Activated gamma-delta T cell treated with Interleukin-2 at 50 U/mL for 16 hours (primary cell): ENCODE measurements around the gene PRXL2A.

ENCODE experiments used
- DNase-seq: peaks from one replicate; pipeline ENCODE4 v3.0.0-alpha.2; 2020

PRXL2A gene

DNA sequence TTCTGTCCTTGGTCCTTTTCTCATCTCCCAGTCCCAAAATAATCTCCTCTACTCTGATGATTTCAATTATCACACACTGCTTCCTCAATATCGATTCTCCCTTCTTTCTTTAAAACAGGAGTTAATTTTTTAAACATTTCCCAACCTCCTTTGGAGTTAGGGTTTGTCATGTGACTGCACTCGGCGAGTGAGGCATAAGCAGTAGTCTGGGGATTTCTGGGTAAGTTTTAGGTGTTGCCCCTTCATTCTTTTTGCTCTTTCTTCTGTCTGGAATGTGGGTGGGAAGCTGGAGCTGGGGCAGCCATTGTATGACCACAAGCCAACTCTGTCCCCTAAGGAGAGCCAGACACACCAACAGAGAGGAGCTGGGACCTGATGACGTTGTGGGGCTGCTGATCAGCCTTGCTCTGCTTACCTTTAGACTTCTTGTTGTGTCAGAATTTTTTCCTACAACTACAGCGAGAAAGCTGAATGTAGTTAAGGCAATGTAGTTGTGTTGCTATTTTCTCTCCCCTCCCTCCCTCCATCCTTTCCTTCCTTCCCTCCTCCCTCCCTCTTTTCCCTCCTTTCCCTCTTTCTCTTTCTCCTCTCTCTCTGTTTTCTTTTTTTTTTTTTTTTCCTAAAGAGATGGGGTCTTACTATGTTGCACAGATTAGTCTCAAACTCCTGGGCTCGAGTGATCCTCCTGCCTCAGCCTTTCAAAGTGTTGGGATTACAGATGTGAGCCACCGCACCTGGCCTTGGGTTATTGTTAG, 39.3 kb downstream of the PRXL2A start:
- no peak for DNase-seq

DNA sequence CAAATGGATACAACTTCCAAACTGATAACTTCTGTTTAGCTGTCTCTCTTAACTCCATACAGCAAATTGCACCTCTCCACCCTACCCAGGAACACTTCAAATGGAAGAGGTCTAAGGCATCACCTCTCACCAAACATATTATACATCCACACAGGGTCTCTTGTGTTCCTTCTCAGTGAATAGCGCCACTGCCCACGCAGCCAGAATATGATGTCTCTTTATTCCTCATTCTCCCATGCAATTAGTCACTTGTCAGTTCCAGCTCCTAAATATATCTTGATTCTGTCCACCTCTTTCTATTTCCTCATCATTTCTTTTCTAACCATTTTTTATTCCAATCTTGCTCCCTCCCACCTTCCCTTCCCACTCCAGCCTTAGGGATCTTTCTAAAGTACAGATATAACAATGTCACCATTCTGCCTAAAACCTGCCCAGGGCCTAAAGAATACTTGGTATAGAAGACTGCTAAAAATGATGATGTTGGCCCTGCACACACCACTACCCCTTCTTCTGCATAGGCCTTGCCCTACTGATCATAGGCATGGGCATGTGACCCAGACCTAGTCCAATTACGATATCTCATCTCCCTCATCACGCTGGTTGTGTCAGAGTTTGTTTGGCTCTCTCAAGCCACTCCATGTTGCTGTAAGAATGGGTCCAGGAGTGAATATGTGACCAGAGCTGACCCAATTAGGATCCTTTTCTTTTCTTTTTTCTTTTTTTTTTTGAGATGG, 40.0 kb downstream of the PRXL2A start:
- no peak for DNase-seq

DNA sequence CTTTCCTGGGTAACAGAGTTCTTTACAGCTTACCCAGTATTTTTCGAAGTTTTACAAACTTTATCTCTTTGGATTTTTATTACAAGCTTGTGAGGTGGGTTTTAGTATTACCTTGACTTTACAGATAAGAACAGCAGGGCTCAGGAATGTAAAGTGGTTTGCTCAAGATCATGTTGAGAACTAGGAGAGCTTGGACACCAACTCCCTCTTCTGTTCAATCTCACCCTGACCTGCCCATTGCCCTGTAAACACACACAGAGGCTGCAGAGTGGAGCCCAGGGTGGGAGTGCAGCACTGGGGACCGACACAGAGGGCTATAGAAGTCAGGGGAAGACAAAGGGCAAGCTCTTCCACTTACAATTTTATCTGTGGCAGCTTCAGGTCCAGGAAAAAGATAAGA, 41.2 kb downstream of the PRXL2A start:
- no peak for DNase-seq

DNA sequence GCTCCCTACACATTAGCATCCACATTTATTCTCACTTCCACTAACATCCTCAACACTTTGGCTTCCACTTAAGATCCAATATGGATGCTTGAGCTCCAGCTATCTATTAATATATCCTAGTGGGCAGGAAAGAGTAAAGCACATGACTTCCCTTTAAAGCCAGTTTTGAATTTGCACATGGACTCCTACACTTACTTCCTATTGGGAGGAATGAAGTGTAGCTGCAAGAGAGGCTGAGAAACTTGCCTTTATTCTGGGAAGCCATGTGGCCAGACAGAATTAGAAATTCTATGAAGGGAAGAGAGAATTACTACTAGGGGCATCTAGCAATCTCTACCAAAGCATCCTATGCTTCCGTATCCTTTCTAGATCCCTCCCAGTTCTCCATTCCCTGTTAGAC, 42.8 kb downstream of the PRXL2A start:
- DNase-seq, result no peak

DNA sequence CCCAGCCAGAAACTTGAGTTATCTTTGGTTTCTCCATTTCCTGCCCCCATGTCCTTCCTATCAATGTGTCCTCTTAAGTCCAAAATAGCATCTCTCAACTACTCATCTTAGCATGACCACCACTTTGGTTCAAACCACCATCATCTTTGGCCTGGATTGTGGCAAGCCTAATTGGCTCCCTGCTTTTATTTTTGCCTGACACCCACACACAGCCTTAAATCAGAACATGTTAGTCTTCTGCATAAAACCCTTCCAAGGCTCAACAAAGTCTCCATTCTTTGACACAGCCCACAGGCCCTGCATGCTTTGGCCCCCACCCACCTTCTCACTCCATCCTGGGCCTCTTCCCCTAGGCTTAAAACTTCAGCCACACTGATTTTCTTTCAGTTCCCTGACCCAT, 43.7 kb downstream of the PRXL2A start:
- DNase-seq, result no peak

DNA sequence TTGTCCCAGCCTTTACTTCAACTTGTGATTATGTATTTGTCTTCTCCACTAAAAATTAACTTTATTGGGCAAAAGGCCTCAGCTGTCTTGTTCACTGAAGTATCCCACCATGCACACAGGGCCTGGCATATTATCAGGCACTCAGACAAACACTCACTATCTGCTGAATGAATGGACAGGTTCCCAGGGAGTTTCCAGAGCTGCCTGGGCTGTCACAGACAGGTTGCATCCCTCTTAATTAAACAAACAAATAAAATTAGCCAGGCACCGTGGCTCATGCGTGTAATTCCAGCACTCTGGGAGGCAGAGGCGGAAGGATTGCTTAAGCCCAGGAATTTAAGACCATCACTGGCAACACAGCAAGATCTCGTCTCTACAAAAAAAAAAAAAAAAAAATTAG, 44.3 kb downstream of the PRXL2A start:
- no peak for DNase-seq

DNA sequence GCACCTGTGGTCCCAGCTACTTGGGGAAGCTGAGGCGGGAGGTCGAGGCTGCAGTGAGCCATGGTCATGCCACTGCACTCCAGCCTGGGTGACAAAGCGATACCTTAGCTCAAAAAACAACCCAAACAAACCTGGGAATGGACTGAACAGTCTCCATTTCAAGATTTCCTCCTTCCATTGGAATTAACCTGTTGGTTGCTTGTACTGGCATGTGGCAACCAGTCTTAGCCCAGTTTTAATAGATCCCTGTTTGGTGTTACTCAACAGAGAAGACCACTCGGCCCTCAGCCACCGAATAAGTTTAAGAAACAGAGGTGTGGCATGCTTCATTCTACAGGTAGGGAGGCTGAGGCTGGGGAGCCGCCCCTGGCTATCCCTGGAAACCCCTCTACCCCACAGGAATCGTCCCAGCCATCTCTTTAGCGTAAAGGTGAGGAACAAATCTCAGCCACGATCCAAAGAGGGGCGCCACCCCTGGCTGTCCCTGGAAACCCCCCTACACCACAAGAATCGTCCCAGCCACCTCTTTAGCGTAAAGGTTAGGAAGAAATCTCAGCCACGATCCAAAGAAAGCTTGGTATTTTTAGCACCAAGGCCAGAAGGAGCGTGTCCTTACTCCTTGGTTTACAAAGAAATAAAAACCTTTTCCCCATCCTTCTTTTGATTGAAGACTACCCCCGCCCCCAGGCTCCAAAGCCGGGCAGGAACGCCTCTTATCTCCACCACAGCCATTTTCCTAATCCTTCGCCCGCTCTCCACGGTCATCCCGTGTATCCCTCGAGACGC, 44.9 kb downstream of the PRXL2A start:
- no peak for DNase-seq

DNA sequence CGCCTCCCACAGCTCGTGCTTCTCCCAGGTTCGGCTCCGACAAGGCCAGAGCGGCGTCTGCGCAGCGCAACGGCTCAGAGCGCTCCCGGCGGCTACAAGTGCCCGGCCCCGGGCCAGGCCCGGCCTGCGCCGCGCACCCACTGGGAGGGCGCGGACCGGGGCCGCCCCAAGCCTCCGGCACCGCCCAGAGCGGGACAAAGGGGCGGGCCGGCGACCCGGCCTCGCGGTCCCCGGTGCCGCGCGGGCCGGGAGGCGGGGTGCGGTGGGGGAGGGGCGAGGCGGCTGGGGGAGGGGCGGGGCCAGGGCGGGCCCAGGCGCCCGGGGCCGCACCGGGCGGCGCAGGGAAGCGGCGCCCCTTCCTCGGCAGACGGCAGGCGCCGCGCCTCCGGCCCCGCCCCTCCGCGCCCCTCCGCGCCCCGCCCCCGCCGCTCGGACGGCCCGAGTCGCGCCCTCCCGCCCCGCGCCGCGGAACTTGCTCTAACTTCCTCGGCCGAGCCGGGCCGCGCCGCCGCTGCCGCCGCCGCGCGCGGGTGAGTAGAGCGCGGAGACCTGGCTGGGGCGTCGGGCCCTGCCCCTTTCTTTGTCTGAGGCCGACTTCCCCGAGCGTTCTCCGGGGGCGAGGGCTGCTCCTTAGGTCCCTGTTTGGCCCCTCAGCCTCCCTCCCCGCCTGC, 45.6 kb downstream of the PRXL2A start, which contains the start of gene TSPAN14:
Gene TSPAN14, plus strand, starts transcription at position 469 of the 671 bp plus-strand sequence. CDS start 34,924 bp downstream, outside the sequence.
- DNase-seq, result peak; percentile 67

DNA sequence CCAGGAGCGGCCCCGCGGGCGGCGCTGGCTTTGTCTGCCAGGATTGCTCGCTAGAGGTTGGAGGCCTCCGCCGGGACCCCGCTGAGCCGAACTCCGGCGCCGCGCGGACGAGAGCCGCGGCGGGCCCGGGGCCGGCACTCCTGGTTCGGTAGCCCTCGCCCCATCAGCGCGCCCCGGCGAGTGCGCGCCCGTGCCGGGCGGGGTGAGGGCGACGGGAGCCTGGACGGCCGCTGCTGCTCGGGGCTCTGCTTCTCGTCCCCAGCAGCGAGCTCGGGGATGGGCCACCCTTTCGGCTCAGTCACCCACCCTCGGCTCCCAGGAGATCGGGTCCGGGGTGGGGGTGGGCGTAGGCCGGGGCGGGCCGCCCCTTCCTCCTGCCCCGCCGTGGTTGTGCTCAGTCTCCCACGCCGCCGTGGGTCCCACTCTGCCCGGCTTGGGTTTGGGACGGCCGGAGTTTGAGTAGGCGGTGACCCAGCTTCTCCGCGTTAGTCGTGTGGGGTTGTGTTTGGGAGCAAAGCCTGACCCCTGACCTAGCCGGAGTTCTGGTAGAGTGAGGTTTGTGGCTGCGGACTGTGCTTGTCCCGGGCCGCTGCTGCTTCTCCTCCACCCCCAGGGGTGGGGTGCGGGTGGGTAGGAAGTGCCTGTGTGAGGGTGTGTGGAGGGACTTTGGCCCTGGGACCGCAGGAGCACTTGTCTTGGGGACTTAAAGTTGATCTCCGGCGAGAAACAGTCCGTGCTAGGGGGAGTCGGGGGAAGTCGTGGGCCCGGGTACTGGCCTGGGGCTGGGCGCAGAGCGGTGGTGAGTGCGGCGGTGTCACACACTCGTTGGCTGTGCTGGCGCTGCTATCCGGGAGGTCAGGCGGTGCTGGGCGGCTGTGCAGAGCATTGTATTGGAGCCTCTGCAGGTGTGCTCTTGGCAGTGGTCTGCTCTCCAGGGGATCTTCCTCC, 46.4 kb downstream of the PRXL2A start:
- peak; percentile 38 for DNase-seq

DNA sequence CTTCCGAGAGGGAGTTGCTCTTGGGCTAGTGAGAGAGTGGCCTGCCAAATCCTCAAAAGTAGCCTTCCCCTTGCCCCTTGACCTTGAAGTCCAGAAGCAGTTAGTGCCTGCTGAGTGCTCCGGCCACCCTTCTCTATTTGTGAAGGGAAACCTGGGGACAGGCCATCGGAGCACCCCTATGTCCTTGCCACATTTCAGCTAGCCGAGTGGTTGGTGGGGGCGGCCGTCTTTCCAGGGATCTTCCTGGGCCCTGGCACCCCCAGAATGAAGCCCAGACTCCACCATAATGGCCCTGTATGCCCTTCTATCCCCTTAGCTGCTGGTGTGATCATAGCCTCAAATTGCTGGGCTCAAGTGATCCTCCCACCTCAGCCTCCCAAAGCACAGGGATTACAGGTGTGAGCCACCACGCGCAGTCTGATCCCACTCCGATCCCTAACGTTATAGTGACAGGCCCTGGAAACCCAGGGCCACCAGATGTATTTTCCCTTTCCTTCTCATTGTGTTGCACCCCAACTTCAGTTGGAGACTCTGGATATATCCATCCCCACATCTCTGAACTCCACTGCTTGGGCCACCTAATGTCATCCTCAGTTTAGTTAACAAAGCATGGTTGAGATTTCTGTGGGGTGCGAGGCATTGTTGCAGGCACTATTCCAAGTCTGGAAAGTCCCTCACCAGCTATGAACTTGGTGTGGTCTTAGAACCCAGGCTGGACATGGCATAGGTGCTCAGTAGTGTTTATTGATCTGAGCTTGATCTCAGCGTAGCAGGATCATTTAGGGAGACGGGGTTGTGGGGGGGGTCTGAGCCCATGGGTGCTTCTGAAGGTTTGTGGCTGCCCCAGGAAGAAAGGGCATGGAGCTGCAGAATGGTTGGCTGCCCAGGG, 47.4 kb downstream of the PRXL2A start:
- DNase-seq, result no peak

DNA sequence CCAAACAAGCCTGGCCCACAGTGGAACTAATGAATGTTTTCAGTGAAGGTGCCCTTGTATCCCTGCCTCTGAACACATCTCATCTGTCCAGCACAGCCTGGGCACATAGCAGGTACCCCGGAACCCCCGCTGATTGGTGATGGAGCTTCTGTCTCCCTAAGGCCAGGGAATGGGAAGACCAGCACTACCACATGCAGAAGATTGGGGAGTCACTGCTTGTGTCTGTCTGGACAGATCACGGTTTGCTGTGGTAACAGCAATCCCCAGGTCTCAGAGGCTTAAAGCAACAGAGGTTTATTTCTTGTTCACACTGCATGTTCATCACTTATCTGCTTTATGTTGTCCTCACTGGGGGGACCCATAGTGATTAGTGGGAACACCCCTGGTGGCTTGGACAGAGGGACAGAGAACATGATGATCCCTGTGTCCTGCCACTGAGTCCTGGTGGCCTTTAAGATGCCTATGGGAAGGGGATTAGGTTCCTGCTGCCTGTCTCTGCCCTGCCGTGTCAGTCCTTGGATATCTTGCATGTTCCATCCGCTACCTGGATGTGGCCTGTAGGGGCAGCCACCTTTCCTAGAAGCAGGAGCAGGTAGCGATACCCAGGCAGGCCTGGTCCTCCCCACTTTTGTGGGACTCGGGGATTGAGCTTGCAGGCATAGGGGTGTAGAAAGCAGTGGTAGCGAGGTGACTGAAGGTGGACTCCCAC, 49.4 kb downstream of the PRXL2A start:
- no peak for DNase-seq

DNA sequence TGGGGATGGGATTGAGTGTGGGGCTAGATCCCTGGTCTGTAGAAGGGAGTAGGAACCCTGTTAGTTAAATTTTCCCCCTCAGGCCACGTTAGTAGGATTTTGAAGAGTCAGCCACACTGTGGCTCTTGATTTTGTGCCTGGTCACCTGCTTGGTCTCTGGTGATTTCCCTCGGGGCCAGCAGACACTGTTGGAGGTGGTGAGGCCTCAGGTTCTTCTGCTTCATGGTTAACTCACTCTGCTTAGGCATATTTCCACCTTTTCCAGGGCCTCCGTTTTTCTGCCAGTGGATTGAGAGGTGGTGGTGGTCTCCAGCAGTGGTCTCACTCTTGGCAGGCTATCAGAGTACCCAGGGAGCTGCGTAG, 49.9 kb downstream of the PRXL2A start:
- no peak for DNase-seq

DNA sequence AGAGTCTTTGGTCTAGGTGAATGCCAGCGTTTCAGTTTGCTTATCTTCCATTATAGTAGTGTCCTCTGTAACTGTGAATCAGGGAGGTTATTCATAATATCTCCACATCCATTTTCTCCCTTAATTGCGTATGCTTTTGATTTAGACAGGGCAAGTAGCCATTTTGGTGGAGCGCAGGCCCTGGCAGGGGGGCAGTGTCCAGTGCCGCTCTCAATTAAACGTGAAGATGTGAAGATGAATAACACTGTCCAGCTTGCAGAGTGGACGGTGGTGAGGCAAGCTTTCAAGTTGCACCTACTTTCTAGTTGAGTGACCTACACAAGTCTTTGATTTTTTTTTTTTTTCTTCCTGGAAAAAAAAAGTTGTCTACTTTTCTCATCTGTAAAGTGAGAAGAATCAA, 50.3 kb downstream of the PRXL2A start:
- no peak for DNase-seq

DNA sequence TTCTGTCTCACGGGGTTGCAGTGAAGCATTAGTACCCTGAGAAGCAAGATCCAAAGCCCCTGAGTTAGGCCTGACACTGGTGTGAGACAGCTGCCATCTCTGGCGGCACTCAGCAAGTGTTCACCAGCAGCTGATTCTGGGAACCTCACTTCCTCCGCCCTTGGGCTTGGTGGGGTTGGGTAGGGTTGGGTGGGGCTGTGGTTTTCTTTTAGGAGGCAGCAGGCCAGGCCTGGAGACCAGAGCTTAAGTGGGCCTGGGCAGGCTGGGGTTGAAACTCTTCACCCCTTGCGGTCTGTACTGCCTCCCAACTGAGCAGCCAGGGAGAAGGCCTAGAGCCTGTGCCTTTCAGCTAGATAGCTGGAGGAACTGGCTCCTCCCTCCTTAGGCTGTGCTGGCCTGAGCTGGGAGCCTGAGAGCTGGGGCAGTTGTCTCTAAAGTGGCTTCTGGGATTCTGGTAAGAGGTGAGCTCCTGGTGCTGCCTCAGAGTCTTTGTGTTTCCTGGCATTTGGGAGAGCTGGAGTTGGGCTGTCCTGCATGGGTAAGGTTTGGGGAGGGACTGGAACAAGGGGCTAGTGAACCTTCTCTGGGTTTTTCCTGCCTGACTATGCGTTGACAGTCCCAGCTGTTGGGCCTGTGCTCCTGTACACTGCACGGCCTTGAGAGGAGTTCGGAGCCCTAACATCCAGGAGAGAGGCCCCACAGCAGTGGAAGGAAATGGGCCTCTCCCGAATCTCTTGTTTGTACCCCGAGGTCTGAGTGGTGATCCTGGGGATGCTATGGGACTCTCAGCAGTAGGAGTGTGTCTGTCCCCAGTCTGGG, 50.9 kb downstream of the PRXL2A start:
- DNase-seq, result peak; percentile 70

DNA sequence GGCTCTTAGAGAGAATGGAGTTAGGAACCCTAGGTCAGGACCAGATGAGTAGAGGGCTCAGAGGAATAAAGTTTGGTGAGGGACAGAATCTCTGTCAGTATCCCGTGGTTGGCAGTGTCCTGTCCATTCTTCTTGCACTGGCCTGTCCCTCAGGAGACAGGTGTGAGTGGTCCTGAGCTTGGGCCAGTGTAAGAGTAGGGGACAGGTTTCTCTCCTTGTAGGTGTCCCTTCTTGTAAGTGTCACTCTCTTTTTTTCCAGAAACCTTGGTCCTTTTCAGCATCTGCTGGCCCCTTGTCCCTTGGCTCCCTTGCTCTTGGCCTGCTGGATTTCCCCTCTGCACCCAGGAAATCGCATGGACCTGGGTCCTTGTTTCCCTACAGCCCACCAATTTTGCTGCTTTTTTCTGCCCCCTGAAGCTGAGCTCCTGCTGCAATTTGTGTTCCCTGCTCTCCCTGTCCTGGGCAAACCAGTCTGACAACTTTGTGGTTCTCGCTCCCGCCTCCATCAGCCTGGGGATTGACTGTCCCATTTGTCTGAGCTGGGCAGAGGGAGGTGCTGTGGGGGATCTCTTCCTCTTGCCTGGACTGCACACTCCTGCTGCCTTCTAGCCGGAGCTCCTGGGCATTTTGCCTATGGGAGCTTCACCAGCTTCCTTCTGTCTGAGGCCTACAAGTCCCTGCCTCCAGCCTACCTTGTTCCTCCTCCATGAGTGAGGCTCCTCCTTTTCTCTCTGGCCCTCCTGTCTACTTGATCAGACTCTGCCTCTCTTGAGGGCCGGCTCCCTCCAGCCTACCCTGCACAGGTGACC, 52.3 kb downstream of the PRXL2A start:
- no peak for DNase-seq

DNA sequence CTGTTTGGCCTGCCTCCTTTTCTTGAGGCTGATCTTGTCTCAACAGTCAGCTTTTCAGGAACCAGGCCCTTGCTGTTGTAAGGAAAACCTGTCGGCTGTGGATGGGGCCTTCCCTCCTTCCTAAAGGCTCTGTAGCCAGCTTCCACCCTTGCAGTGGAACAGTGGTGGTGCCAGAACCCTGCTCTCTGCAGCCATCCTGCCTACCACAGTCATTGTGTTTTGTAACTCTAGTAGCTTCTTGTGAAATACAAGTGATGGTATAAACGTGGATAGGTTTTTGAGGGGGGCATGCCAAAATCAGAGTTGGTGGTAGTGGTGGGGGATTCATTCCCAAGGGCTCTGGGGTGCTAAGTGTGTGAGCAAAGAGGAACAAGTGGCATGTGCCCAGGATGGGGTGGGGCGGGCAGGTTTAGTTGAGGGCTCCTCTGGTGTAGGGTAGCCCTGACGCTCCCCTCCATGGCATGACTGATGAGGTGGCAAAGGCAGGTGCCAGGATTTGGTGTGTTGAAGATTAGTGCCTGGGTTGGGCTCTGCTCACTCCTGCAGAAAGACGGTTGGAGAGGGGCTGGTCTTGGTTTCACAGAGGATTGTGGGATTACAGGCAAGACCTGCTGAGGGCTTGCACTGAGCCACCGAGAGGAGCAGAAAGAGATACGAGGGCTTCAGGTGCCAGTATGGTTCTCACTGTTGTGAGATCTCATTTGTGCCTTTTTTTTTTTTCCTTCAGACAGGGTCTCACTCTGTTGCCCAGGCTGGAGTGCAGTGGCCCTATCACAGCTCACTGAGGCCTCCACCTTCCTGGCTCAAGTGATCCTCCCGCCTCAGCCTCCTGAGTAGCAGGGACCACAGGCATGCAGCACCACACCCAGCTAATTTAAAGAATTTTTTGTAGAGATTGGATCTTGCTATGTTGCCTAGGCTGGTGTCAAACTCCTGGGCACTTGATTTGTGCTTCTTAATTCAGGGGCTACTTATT, 53.1 kb downstream of the PRXL2A start:
- no peak for DNase-seq
